Measurements from ENCODE around the gene SLC39A10. TPM values are rescaled to one million over a fixed set of nuclear protein-coding genes. Genes with fewer than 3 reads are reported as not detected.
A peak's percentile ranks its signal among the peaks of the same experiment; 100 is the strongest.
"Not testable (repeated sequence)": the region's sequence is repeated elsewhere in the genome, so short reads cannot be mapped to it uniquely, and the experiment has no call there.

The SLC39A10 gene
- total RNA-seq, 2 donors from 2014 or later, result 52.3 to 53.3 TPM

DNA sequence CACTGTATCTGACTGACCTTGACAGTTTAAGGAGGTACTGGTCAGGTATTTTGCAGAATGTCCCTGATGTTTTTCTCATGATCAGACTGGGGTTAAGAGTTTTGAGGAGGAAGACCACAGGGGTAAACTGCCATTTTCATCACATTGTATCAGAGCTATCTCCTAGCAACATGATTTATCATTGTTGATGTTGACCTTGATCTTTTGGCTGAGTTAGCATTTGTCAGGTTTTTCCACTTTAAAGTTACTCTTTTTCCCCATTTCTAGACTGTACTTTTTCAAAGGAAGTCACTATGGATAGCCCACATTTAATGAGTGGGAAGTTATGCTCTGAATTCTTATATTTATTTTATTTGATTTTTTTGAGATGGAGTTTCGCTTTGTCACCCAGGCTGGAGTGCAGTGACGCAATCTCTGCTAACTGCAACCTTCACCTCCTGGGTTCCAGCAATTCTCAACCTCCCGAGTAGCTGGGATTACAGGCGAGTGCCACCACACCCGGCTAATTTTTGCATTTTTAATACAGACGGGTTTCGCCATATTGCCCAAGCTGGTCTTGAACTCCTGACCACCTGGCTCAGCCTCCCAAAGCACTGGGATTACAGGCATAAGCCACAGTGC lies 17.7 kb upstream of the SLC39A10 start:
- no peak overlapping the region for H3K27ac Mint-ChIP-seq
- H3K9me3 Mint-ChIP-seq, result peaks cover 0 to 4% of the 10 kb centered on the region in 2 donors
- DNase-seq (ENCODE audit: low spot score in 2 of 2) (no peak), ATAC-seq (no peak)
- no peaks in the 10 kb centered on the region for H3K36me3 Mint-ChIP-seq

DNA sequence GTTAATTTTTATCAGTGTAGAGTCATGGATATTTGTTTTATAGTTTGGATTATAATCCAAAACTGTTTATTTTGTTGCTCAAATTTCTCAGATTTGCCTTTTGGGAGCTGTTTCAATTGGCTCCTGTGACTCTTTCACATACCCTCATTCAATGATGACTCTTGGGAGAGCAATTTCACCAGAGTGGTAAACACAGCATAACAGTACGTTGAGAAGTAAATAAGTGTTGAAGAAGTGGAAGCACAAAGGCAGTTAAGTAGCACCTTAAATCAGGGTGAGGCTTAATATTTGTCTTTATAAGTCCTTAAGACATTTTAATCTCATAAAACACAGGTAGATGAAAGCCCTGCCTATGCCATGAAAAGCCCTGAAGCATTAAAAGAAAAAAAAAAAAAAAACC lies 17.1 kb upstream of the SLC39A10 start:
- Mint-ChIP-seq H3K36me3 (no peaks in the 10 kb centered on the region), H3K27ac (no peak overlapping the region), H3K9me3 (peaks cover 0 to 4% of the 10 kb centered on the region in 2 donors)
- no peak for ATAC-seq
- no peak for DNase-seq (ENCODE audit: low spot score in 2 of 2)

DNA sequence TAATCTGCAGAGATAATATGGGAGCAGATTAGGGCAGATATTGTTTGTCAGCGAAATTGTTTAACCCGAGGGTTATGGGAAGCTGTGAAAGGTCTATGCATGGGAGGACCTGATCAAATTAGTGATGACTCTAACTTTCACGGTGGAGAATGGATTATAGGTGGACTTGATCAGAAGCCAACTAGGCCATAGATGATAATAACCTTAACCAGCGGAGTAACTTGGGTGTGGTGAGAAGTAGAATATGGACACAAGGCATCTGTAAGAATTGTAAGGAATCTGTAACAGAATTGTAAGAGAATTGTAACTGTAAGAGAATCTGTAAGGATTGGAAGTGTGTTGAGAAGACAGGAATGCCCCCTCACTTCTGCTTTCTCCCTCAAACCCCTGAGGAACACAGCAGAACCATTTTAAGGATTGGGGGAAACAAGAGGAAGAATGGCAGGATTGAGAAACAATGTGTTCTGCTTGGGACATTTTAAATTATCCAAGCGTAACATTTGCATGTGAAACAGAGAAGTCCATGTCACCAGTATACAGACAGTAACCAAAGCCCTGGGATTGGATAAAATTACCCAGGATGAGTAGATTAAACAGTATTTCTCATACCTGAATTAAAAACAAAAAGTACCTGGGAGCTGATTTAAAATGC lies 14.9 kb upstream of the SLC39A10 start:
- Mint-ChIP-seq H3K27ac (no peak overlapping the region), H3K9me3 (peaks cover 0 to 4% of the 10 kb centered on the region in 2 donors), H3K36me3 (no peaks in the 10 kb centered on the region)
- DNase-seq (ENCODE audit: low spot score in 2 of 2) (no peak), ATAC-seq (no peak)

DNA sequence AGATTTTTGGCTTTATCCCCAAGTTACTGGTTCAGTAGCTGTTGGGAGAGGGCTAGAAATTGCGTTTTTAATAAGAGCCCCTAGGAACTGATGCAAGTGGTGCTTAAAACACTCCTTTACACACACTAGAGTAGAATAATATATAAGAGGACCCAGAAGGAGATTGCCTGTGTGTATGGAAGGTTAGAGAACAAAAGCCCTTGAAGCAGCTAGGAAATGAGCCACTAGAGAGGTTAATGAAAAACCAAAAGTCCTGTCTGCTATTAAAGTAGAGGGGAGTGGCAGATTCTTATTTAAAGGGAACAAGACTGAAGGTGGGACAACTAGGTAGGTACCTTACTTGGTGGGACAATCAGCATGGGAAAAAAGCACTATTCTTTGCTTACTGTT lies 14.4 kb upstream of the SLC39A10 start:
- no peak for DNase-seq (ENCODE audit: low spot score in 2 of 2)
- Mint-ChIP-seq H3K9me3 (peaks cover 0 to 2% of the 10 kb centered on the region in 2 donors), H3K36me3 (no peaks in the 10 kb centered on the region), H3K27ac (no peak overlapping the region)
- ATAC-seq, result no peak

DNA sequence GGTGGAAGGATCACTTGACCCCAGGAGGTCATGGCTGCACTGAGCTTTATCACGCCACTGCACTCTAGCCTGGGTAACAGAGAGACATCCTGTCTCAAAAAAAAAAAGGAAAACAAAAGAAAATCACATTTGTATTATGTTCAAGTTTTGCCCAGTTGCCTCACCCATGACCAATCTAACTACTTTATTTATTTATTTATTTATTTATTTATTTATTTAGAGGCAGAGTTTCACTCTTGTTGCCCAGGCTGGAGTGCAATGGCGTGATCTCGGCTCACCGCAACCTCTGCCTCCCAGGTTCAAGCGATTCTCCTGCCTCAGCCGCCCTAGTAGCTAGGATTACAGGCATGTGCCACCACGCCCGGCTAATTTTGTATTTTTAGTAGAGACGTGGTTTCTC lies 12.3 kb upstream of the SLC39A10 start:
- not testable (repeated sequence) for H3K27ac Mint-ChIP-seq; H3K9me3 Mint-ChIP-seq; DNase-seq (ENCODE audit: low spot score in 2 of 2); H3K36me3 Mint-ChIP-seq; ATAC-seq

DNA sequence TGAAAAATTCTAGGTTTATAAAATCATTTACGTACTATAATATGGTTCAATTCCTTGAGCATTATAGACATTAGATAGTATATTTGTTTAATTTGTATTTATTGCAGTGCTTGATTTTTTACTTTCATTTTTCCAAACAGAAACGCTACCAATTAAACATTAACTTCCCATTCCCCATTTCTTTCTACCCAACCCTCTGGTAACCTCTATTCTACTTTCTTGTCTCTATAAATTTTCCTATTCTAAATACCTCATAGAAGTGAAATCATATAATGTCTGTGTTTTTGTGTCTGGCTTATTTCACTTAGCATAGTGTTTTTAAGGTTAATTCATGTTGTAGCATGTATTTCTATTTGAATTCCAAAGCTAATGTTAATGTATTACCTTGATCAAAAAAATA lies 11.6 kb upstream of the SLC39A10 start:
- Mint-ChIP-seq H3K36me3 (peaks cover 0 to 6% of the 10 kb centered on the region in 2 donors), H3K27ac (no peak overlapping the region), H3K9me3 (peaks cover 0 to 4% of the 10 kb centered on the region in 2 donors)
- DNase-seq (ENCODE audit: low spot score in 2 of 2) (no peak), ATAC-seq (no peak)

DNA sequence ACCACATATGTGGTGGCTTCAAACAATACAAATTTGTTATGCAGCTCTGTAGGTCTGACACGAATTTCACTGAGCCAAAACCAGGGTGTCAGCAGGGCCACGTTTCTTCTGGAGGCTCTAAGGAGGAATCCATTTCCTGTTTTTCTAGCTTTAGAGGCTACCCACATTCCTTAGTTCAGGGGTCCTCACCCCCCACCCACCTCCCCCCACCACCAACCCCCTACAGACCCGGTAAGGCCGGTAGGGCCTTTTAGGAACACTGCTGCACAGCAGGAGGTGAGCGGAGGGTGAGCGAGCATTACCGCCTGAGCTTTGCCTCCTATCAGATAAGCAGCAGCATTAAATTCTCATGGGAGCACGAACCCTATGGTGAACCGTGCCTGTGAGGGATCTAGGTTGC lies 10.6 kb upstream of the SLC39A10 start:
- Mint-ChIP-seq H3K9me3 (peaks cover 0 to 4% of the 10 kb centered on the region in 2 donors), H3K36me3 (peaks cover 0 to 6% of the 10 kb centered on the region in 2 donors), H3K27ac (no peak overlapping the region)
- ATAC-seq (no peak), DNase-seq (ENCODE audit: low spot score in 2 of 2) (no peak)

DNA sequence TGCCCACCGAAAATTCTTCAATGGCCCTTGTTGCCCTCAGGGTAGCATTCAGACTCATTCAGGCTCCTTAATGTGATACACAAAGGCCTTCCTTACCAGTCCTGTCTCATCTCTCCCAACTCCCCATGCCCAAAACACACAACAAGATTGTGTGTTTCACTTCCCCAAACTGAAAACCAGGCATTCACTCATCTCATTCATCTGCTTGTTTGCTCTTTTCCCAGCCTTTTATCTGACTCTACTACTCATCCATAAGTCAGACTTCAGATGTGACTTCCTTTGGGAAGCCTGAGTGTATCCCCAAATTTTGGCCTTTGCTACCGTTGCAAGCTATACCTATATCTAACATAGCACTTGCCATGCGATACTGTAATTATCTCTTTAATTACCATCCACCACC lies 9.7 kb upstream of the SLC39A10 start:
- peaks cover 0 to 12% of the 10 kb centered on the region in 2 donors for H3K36me3 Mint-ChIP-seq
- no peak for DNase-seq (ENCODE audit: low spot score in 2 of 2)

DNA sequence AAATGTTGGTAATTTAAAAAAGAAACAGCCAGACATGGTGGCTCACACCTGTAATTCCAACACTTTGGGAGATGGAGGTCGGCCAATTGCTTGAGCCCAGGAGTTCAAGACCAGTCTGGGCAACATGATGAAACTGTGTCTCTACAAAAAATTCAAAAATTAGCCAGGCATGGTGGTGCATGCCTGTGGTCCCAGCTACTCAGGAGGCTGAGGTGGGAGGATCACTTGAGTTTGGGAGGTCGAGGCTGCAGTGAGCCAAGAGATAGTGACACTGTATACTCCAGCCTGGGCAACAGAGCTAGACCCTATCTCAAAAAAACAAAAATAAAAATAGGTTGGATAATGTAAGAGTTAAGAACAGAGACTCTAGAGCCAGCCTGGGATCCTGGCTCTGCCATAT lies 8.7 kb upstream of the SLC39A10 start:
- H3K9me3 Mint-ChIP-seq; ATAC-seq; DNase-seq (ENCODE audit: low spot score in 2 of 2): not testable (repeated sequence)
- peaks cover 0 to 12% of the 10 kb centered on the region in 2 donors for H3K36me3 Mint-ChIP-seq
- H3K27ac Mint-ChIP-seq, result peak overlapping the region in 1 of 2 donors; percentile 22

More for the DNA sequence above, 9.7 kb upstream of the SLC39A10 start:
- peaks cover 0 to 4% of the 10 kb centered on the region in 2 donors for H3K9me3 Mint-ChIP-seq
- H3K27ac Mint-ChIP-seq, result no peak overlapping the region
- ATAC-seq, result no peak

DNA sequence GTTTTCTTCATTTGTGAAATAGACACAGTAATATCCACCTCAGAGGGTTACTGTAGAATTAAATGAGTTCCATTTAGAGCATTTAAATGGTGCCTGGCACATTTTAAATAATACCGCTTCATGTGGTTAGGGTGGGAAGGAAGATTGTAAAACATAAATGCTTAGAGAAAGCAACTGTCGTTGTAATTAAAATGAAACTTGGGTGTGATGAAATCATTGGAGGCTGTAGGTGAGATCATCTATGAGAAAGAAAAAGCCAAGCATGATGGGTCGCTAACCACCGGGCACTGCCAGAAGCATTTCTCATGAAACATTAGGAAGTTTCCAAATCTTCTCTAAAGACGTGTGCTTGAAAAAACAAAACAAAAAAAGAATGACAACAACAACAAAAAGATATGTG lies 8.2 kb upstream of the SLC39A10 start:
- ATAC-seq (peak; percentile 50 to 55), DNase-seq (ENCODE audit: low spot score in 2 of 2) (no peak)
- Mint-ChIP-seq H3K9me3 (peaks cover 0 to 4% of the 10 kb centered on the region in 2 donors), H3K36me3 (peaks cover 0 to 12% of the 10 kb centered on the region in 2 donors), H3K27ac (peak overlapping the region in 1 of 2 donors; percentile 30)

DNA sequence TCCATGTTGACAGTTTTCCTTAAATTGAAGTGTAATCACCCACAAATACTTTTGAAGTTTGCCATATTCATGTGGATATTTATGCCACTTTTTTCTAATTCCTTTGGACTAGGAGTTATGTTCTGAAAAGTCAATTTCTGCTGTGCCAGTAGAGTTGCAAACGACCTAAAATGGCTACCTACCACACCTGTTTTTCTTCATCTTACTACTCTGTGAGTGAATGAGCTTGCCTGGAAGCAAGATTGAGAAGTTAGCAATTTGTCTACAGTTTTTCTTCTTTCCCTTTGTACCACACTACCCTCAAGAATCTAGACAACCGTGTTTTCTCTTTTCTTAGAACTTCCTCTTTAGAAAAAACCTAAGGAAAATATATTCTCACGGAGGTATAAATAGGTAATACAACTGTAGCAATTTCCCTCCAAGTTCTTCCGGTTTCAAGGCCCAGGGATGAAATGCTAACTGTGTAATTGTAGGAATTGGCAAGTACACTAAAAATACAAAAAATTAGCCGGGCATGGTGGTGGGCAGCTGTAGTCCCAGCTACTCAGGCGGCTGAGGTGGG lies 7.3 kb upstream of the SLC39A10 start:
- ATAC-seq, result no peak
- H3K9me3 Mint-ChIP-seq, result peaks cover 0 to 4% of the 10 kb centered on the region in 2 donors
- H3K27ac Mint-ChIP-seq, result no peak overlapping the region
- peaks cover 0 to 12% of the 10 kb centered on the region in 2 donors for H3K36me3 Mint-ChIP-seq
- no peak for DNase-seq (ENCODE audit: low spot score in 2 of 2)

DNA sequence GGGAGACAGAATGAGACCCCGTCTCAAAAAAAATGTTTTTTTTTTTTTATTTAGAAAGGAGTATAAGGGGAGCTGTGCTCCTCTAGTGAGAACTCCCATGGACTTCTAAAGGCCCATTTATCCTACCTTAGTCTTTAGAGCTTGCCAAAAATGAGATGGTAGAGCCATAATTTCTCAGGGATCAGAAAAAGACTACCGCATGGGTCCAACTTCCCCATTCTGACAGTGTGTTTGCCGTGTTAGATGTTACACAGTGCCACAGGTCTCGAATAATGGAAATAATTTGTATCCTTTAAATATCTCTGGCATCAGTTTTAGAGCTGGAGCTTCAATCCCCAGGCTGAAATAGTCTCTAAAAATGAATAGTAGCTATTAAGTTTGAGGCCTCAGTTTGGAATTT lies 6.0 kb upstream of the SLC39A10 start:
- Mint-ChIP-seq H3K27ac (no peak overlapping the region), H3K36me3 (peaks cover 0 to 12% of the 10 kb centered on the region in 2 donors), H3K9me3 (peaks cover 2 to 4% of the 10 kb centered on the region in 2 donors)
- no peak for DNase-seq (ENCODE audit: low spot score in 2 of 2)
- no peak for ATAC-seq

DNA sequence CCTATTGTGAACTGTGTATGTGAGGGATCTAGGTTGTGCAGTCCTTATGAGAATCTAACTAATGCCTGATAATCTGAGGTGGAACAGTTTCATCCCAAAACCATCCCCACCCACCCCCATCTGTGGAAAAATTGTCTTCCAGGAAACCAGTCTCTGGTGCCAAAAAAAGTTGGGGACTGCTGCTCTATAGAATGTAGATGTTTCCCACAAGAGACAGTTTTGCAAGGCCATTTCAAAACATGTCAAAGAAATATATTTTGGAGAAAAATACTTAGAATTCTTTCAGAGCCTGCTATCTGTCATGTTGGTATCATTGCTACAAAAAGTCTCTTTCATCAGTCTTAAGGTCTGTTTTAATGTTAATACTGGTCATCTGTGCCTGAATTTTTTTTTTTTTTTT lies 4.1 kb upstream of the SLC39A10 start:
- DNase-seq (ENCODE audit: low spot score in 2 of 2), result no peak
- no peak for ATAC-seq
- H3K27ac Mint-ChIP-seq, result peak overlapping the region in 1 of 2 donors; percentile 67
- peaks cover 3 to 4% of the 10 kb centered on the region in 2 donors for H3K9me3 Mint-ChIP-seq
- H3K36me3 Mint-ChIP-seq, result peaks cover 10 to 22% of the 10 kb centered on the region in 2 donors

DNA sequence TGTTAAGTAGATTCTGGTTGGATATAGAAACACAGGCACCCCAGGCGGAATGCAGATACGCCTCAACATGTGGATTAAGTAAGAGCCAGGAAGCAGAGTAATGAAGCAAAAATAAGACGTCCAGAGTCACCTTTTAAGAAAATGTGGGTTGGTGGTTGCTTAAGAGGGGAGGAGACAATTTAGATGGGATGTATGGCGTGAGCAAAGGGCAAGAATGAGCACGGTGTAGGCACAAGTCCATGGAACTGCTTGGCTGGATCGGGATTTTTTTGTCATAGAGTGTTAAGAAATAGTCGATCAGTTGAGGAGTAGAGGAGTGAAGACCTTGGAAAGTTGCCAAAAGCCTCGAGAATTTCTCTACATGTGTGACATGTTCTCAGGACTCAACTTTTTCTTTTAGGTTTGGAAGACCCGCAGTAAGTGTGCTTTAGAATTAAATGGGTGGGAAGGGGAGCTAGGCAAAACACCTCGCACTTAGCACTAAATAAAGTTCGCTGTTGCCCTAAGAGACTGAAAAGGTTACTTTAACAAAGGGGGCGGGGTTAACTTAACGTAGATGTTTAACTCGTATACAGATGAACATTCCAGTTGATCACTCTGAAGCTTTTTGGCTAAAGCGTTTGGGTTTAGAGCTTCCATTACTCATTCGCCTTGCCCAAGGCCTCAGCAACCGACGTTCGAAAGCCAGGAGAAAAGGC lies 716 bp upstream of the SLC39A10 start:
- peak; percentile 54 to 66 for ATAC-seq

DNA sequence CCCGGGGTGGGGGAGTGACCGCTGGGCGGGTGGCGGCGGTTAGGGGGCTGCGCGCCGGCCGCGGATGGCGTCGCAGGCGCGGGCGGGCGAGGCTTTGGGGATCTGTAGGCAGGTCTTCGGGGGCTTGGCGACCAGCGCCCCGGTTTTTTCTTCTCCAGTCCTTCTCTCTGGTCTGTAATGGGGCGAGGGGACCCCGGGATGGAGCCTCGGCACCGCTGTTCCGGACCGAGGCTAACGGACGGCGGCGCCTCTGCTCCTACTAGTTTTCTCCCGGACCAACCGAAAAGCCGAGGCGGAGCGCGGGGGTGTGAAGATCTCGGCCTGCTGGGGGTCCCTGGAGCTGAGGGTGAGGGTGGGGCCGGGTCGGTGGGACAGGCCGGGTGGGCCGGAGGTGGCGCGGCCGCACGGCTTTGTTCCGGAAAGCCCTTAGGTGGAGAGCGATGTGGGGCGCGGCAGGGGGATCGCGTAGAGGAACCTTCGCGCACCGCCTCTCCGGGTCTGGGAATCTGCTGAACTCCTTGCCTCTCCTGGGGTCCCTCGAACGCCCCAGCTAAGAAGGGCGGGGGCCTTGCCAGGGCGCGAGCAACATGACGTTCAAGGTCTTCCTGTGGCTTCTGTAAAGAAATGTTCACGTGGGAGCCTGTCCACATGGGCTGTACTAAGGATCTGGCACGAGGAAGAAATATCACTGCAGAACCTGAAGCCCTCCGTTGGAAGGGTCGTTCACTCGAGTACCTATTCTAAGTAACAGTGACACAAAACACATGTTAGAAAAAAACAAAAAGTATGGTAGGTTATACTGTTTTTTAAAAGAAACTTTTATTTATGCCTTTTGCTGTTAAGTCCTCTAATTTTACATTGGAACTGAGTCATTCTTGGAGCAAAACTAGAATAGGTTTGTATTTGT lies 861 bp downstream of the SLC39A10 start:
- peak overlapping the region; percentile 99 to 100 for H3K27ac Mint-ChIP-seq
- peaks cover 15 to 37% of the 10 kb centered on the region in 2 donors for H3K36me3 Mint-ChIP-seq
- peaks cover 0 to 3% of the 10 kb centered on the region in 2 donors for H3K9me3 Mint-ChIP-seq
- DNase-seq (ENCODE audit: low spot score in 2 of 2) (peak; percentile 68 to 73), ATAC-seq (peak; percentile 38 to 39)

More for the DNA sequence above, 716 bp upstream of the SLC39A10 start:
- peaks cover 15 to 44% of the 10 kb centered on the region in 2 donors for H3K36me3 Mint-ChIP-seq
- peaks cover 0 to 3% of the 10 kb centered on the region in 2 donors for H3K9me3 Mint-ChIP-seq
- DNase-seq (ENCODE audit: low spot score in 2 of 2), result no peak
- H3K27ac Mint-ChIP-seq, result peak overlapping the region; percentile 99 to 100

DNA sequence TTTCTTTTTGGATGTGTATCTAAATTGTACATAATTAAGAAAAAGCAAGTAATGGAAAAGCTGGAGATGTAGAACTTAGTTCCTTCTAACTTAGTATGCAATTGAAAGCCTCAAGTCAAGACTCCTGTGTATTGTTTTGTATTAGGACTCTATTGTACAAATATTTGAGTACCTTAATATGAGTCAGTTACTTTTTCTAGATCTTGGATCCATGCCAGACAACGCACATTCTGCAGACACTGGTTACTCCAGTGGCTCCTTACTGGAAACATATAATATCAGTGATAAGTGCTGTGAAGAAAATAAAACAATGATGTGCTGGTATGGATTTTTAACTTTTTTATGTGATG lies 1.5 kb downstream of the SLC39A10 start:
- ATAC-seq (no peak), DNase-seq (ENCODE audit: low spot score in 2 of 2) (no peak)
- peaks cover 0 to 3% of the 10 kb centered on the region in 2 donors for H3K9me3 Mint-ChIP-seq
- H3K36me3 Mint-ChIP-seq, result peaks cover 15 to 37% of the 10 kb centered on the region in 2 donors
- H3K27ac Mint-ChIP-seq, result peak overlapping the region; percentile 99 to 100

Data from activated naive CD4-positive, alpha-beta T cell treated with anti-CD3 and anti-CD28 coated beads, Interleukin-2, amount 50 U/mL, for 72 hours (primary cell).